Tibial nerve (tissue), 4 donors: ENCODE measurements around the gene ADAR. TPM values are rescaled to one million over a fixed set of nuclear protein-coding genes. Genes with fewer than 3 reads are reported as not detected.

Source experiments
- DNase-seq, 2 donors: peaks; one replicate each; pipeline ENCODE4 v3.0.0-alpha.2; 2019; ENCODE audit warnings: low spot score in 2 of 2
- H3K27ac ChIP-seq, 4 donors: fragments of 200-600 bp; sonication (generic) in 3 of 4; one replicate each; pipeline ENCODE4 v1.5.1; 2017 to 2019; ENCODE audit warnings: mild to moderate bottlenecking in 1 of 4
- H3K27me3 ChIP-seq, 2 donors: fragments of 200-600 bp; sonication (generic) in 1 of 2; one replicate each; pipeline versions ENCODE4 v1.5.1 to v1.6.0; 2017 to 2019
- H3K36me3 ChIP-seq, 3 donors: fragments of 200-600 bp; sonication (generic); one replicate each; pipeline ENCODE4 v1.5.1; 2018 to 2019
- H3K4me1 ChIP-seq, 4 donors: fragments of 200-600 bp; sonication (generic) in 3 of 4; one replicate each; pipeline ENCODE4 v1.5.1; 2017 to 2019
- H3K4me3 ChIP-seq, 4 donors: fragments of 200-600 bp; sonication (generic) in 3 of 4; one replicate each; pipeline ENCODE4 v1.5.1; 2017 to 2019; ENCODE audit warnings: mild to moderate bottlenecking in 1 of 4, moderate library complexity in 1 of 4
- H3K9me3 ChIP-seq, 4 donors: fragments of 200-600 bp; sonication (generic) in 3 of 4; one replicate each; pipeline ENCODE4 v1.5.1; 2017 to 2019
- EP300 ChIP-seq, 2 donors: sonication (generic); formaldehyde crosslinking; IDR thresholded peaks; one replicate each; pipeline ENCODE4 v1.6.1; 2017; ENCODE audit warnings: antibody characterized with exemption in 2 of 2, mild to moderate bottlenecking in 1 of 2
- POLR2A ChIP-seq, 2 donors: fragments of 450-650 bp; IDR thresholded peaks; one replicate each; pipeline ENCODE4 v1.6.1; 2017; ENCODE audit warnings: antibody characterized with exemption in 2 of 2, mild to moderate bottlenecking in 2 of 2, moderate library complexity in 2 of 2
- WGBS, 2 donors: methylation state at CpG; one replicate each; pipeline ENCODE4 v1.1.5; 2018; 5-methylcytosine and 5-hydroxymethylcytosine counted together
- total RNA-seq, 4 donors: library from RNA; depleted of rRNA; stranded (reverse); fragments of >200 nt; gene quantifications; one replicate each; pipeline ENCODE4 v1.1.0, GENCODE V29; 2016
- TF ChIP-seq, protein P1 (sequence below), 5 experiments: fragments of 200-600 bp in 3 of 5; fragments of 450-650 bp in 2 of 5; sonication (generic) in 3 of 5; IDR thresholded peaks; one replicate each; pipeline ENCODE4 v1.5.1; 2016 to 2019; ENCODE audit warnings: antibody characterized with exemption in 5 of 5, mild to moderate bottlenecking in 3 of 5, moderate library complexity in 2 of 5

Gene ADAR
- total RNA-seq, 4 donors from 2014 or later = 105 to 120 (median 107) TPM

GRCh38 chr1:154577346-154578057 is 30.5 kb downstream of the ADAR start:
- TF ChIP-seq POLR2A (IDR thresholded peaks at IDR 0.05) (no peak), EP300 (IDR thresholded peaks at IDR 0.05) (no peak)
- TF ChIP-seq, protein P1, sequence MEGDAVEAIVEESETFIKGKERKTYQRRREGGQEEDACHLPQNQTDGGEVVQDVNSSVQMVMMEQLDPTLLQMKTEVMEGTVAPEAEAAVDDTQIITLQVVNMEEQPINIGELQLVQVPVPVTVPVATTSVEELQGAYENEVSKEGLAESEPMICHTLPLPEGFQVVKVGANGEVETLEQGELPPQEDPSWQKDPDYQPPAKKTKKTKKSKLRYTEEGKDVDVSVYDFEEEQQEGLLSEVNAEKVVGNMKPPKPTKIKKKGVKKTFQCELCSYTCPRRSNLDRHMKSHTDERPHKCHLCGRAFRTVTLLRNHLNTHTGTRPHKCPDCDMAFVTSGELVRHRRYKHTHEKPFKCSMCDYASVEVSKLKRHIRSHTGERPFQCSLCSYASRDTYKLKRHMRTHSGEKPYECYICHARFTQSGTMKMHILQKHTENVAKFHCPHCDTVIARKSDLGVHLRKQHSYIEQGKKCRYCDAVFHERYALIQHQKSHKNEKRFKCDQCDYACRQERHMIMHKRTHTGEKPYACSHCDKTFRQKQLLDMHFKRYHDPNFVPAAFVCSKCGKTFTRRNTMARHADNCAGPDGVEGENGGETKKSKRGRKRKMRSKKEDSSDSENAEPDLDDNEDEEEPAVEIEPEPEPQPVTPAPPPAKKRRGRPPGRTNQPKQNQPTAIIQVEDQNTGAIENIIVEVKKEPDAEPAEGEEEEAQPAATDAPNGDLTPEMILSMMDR (IDR thresholded peaks at IDR 0.05) = no peak
- H3K4me3 ChIP-seq = no peak overlapping the region
- no peak overlapping the region for H3K27ac ChIP-seq
- 69 to 81% methylated on average over 6 to 7 of the region's 7 CpGs for WGBS, 2 donors
- no peaks in the 10 kb centered on the region for H3K9me3 ChIP-seq
- H3K4me1 ChIP-seq = peaks cover 0 to 4% (median 0%) of the 10 kb centered on the region in 4 donors
- H3K27me3 ChIP-seq = no peaks in the 10 kb centered on the region
- peaks cover 0 to 50% (median 10%) of the 10 kb centered on the region in 3 donors for H3K36me3 ChIP-seq
- DNase-seq = no peak

GRCh38 chr1:154575951-154576566 is 31.9 kb downstream of the ADAR start:
- no peak overlapping the region for H3K4me3 ChIP-seq
- WGBS, 2 donors = 75 to 76% methylated on average over 7 to 8 of the region's 8 CpGs
- H3K9me3 ChIP-seq = no peaks in the 10 kb centered on the region
- DNase-seq = no peak
- peaks cover 0 to 36% (median 6%) of the 10 kb centered on the region in 3 donors for H3K36me3 ChIP-seq
- no peaks in the 10 kb centered on the region for H3K27me3 ChIP-seq
- TF ChIP-seq, protein P1 (IDR thresholded peaks at IDR 0.05) = no peak
- TF ChIP-seq EP300 (IDR thresholded peaks at IDR 0.05) (no peak), POLR2A (IDR thresholded peaks at IDR 0.05) (no peak)
- H3K27ac ChIP-seq = no peak overlapping the region
- peaks cover 0 to 4% (median 0%) of the 10 kb centered on the region in 4 donors for H3K4me1 ChIP-seq

DNA sequence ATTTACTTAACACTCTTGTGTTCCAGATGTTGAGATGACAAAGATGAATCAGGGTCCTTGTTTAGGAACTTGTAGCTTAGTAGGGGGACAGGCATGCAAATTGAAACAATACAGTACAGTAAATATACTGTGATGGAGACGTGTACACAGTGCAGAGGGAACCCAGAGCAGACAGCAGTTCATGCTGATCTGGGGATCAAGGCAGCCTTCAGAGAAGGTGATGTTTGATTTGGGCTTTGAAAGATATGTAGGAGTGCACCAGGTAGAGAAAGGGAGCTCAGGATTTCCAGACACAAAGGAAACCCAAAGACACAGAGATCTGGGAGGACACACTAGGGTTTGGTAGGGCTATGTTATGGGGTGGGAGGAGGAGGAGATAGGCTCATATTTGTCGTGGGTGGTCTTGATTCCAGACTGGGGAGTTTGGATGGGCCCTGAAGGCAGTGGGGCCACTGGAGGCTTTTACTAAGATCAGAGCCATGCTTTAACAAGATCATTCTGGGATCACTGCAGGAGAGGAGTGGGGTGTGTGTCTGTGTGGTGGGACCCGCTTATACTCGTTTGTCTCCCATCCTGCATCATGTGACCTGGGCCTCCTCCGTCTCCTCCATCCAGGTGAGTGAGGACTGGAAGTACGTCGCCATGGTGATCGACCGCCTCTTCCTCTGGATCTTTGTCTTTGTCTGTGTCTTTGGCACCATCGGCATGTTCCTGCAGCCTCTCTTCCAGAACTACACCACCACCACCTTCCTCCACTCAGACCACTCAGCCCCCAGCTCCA is 32.6 kb downstream of the ADAR start:
- H3K36me3 ChIP-seq = peaks cover 0 to 29% (median 0%) of the 10 kb centered on the region in 3 donors
- H3K9me3 ChIP-seq = no peaks in the 10 kb centered on the region
- TF ChIP-seq, protein P1 (IDR thresholded peaks at IDR 0.05) = no peak
- TF ChIP-seq EP300 (IDR thresholded peaks at IDR 0.05) = no peak
- no peak for TF ChIP-seq POLR2A (IDR thresholded peaks at IDR 0.05)
- WGBS, 2 donors = 73 to 85% methylated on average over 10 of the region's 10 CpGs
- H3K27me3 ChIP-seq = no peaks in the 10 kb centered on the region
- DNase-seq = no peak
- no peak overlapping the region for H3K27ac ChIP-seq
- no peak overlapping the region for H3K4me3 ChIP-seq
- peaks cover 0 to 4% (median 0%) of the 10 kb centered on the region in 4 donors for H3K4me1 ChIP-seq

DNA sequence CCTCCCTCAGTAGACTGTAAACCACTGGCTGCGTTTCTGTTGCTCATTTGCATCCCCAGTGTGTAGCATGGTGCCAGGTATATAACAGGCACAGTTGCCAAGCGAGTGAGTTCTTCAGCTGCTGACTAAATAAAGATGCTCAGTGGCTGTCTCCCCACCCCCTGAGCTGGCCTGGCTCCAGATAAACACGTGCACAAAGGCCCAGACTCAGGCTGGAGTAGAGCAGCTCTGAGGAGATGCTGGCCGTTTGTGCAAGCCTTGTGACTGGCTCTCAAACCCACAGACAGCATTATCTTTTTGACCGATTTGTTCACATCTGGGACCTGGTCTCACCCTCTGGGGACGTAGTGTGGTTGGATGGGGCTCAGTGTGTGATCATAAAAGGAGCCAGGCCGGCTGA is 33.3 kb downstream of the ADAR start:
- H3K27ac ChIP-seq = no peak overlapping the region
- WGBS, 2 donors = 13% methylated on average over 6 to 7 of the region's 7 CpGs

More for the DNA sequence above, 33.3 kb downstream of the ADAR start:
- TF ChIP-seq, protein P1 (IDR thresholded peaks at IDR 0.05) = no peak
- TF ChIP-seq POLR2A (IDR thresholded peaks at IDR 0.05) (no peak), EP300 (IDR thresholded peaks at IDR 0.05) (no peak)
- Histone ChIP-seq H3K27me3 (peaks cover 0 to under 1% of the 10 kb centered on the region in 2 donors), H3K4me3 (no peak overlapping the region), H3K36me3 (peaks cover 0 to 23% (median 0%) of the 10 kb centered on the region in 3 donors), H3K9me3 (no peaks in the 10 kb centered on the region), H3K4me1 (peaks cover 0 to 4% (median 0%) of the 10 kb centered on the region in 4 donors)
- no peak for DNase-seq
